Ovary (tissue), 9 donors: ENCODE measurements around the gene SORBS1. TPM values are rescaled to one million over a fixed set of nuclear protein-coding genes. Genes with fewer than 3 reads are reported as not detected.

Experiments
- DNase-seq, 5 donors: peaks; one replicate each; pipeline ENCODE4 v3.0.0-alpha.2; 2019 to 2020
- H3K27ac ChIP-seq, 2 donors: fragments of 200-600 bp; one replicate each; pipeline versions ENCODE4 v1.5.1 to v1.8.0; 2019 to 2022
- H3K27me3 ChIP-seq: fragments of 200-600 bp; one replicate; pipeline ENCODE4 v1.8.0; 2022
- H3K36me3 ChIP-seq: fragments of 200-600 bp; sonication (generic); one replicate; pipeline ENCODE4 v1.5.1; 2019
- H3K4me1 ChIP-seq: one replicate; pipeline ENCODE4 v1.8.1; 2013; ENCODE audit warnings: mild to moderate bottlenecking, moderate library complexity; ENCODE audit not compliant: insufficient read depth
- H3K4me3 ChIP-seq: fragments of 200-600 bp; sonication (generic); one replicate; pipeline ENCODE4 v1.5.1; 2017
- H3K9me3 ChIP-seq, 2 donors: fragments of 200-600 bp in 1 of 2; sonication (generic) in 1 of 2; one replicate each; pipeline versions ENCODE4 v1.5.1 to v1.8.1; 2013 to 2019; ENCODE audit warnings: mild to moderate bottlenecking in 1 of 2, moderate library complexity in 1 of 2
- CTCF ChIP-seq, 3 donors: fragments of 450-650 bp in 2 of 3; fragments of 200-600 bp in 1 of 3; IDR thresholded peaks; one replicate each; pipeline versions ENCODE4 v1.5.1 to v1.8.0; 2016 to 2022; ENCODE audit warnings: antibody characterized with exemption in 3 of 3, mild to moderate bottlenecking in 1 of 3
- EP300 ChIP-seq: sonication (generic); formaldehyde crosslinking; IDR thresholded peaks from one replicate; pipeline ENCODE4 v1.6.1; 2017; ENCODE audit warnings: antibody characterized with exemption
- POLR2A ChIP-seq: fragments of 450-650 bp; IDR thresholded peaks from one replicate; pipeline ENCODE4 v1.6.1; 2017; ENCODE audit warnings: antibody characterized with exemption, mild to moderate bottlenecking, moderate library complexity
- WGBS, 3 donors: extraction: QIAGEN DNeasy Blood & Tissue Kit in 1 of 3; methylation state at CpG; one replicate each; pipeline versions ENCODE4 v1.1.5 to v1.1.7; 2013 to 2017; 5-methylcytosine and 5-hydroxymethylcytosine counted together
- intact Hi-C, 4 donors: fragments of 100-400 bp; cut with DNase I; formaldehyde crosslinking; loops; one replicate each; pipeline versions ENCODE4 v1.11.0 to v1.15.1; 2022 to 2023
- polyA plus RNA-seq, 2 donors: library from polyadenylated mRNA; stranded (reverse); fragments of 200-250 nt in 1 of 2; fragments of 350-450 nt in 1 of 2; fragmentation: Illumina TruSeq in 1 of 2; extraction: RNeasy Lipid Tissue Mini Kit (QIAGEN cat#74804) in 1 of 2; gene quantifications; one replicate each; pipeline ENCODE4 v1.2.3, GENCODE V29; 2013 to 2014
- total RNA-seq, 7 donors: library from RNA; depleted of rRNA in 2 of 7; stranded (reverse); fragments of >200 nt in 2 of 7; fragmentation: NEBNext Ultra II Directional in 3 of 7; extraction: Animal tissue kit (Norgen Biotek cat#: 25700) in 3 of 7; gene quantifications; one replicate each; pipeline versions ENCODE4 v1.1.0 to v1.2.4, GENCODE V29; 2016 to 2023
- donor health status: DM: no; HTN: no; CAD: no; lungs with moderate emphysema.
- donor health status: DM: no; HTN: no; CAD: no.
- donor health status: Bipolar disorder and iron deficiency.
- donor health status: DM: yes; HTN: yes; CAD: no.
- donor health status: DM: no; HTN: no; CAD: no.
- donor health status: DM: yes; HTN: yes; CAD: no.

The SORBS1 gene
- total and polyA plus RNA-seq, 9 donors: 10.7 to 156 (median 20.0) TPM

- H3K27me3 ChIP-seq: no peaks in the 10 kb centered on the region
- H3K9me3 ChIP-seq: no peaks in the 10 kb centered on the region
- no peak for TF ChIP-seq EP300
- no peak for TF ChIP-seq CTCF (IDR thresholded peaks at IDR 0.05)
- TF ChIP-seq POLR2A: no peak
- H3K27ac ChIP-seq: no peak overlapping the region
- no peak for DNase-seq
- no peaks in the 10 kb centered on the region for H3K4me1 ChIP-seq
- WGBS, 3 donors: 83 to 86% (median 85%) methylated on average over 7 of the region's 7 CpGs
- H3K36me3 ChIP-seq: no peaks in the 10 kb centered on the region
- no peak overlapping the region for H3K4me3 ChIP-seq
- intact Hi-C loops: no loop called here
Measured at GRCh38 chr10:95404462-95404858, 156.7 kb downstream of the SORBS1 start.

- no peak overlapping the region for H3K27ac ChIP-seq
Measured at GRCh38 chr10:95403700-95404461, 157.3 kb downstream of the SORBS1 start.

GRCh38 chr10:95401704-95402469 is 159.3 kb downstream of the SORBS1 start:
- no peaks in the 10 kb centered on the region for H3K9me3 ChIP-seq
- H3K36me3 ChIP-seq: no peaks in the 10 kb centered on the region
- DNase-seq: no peak
- no peaks in the 10 kb centered on the region for H3K27me3 ChIP-seq
- no peak overlapping the region for H3K4me3 ChIP-seq
- intact Hi-C loops: no loop called here
- H3K27ac ChIP-seq: no peak overlapping the region
- WGBS, 3 donors: 71 to 83% (median 72%) methylated on average over 1 of the region's 1 CpG
- no peaks in the 10 kb centered on the region for H3K4me1 ChIP-seq
- TF ChIP-seq POLR2A (no peak), EP300 (no peak), CTCF (IDR thresholded peaks at IDR 0.05) (no peak)

More at GRCh38 chr10:95403700-95404461, 157.3 kb downstream of the SORBS1 start:
- Histone ChIP-seq H3K9me3 (no peaks in the 10 kb centered on the region), H3K4me3 (no peak overlapping the region), H3K36me3 (no peaks in the 10 kb centered on the region), H3K4me1 (no peaks in the 10 kb centered on the region), H3K27me3 (no peaks in the 10 kb centered on the region)
- intact Hi-C loops: no loop called here
- 83 to 91% (median 84%) methylated on average over 8 of the region's 8 CpGs for WGBS, 3 donors
- no peak for TF ChIP-seq CTCF (IDR thresholded peaks at IDR 0.05)
- DNase-seq: no peak

DNA sequence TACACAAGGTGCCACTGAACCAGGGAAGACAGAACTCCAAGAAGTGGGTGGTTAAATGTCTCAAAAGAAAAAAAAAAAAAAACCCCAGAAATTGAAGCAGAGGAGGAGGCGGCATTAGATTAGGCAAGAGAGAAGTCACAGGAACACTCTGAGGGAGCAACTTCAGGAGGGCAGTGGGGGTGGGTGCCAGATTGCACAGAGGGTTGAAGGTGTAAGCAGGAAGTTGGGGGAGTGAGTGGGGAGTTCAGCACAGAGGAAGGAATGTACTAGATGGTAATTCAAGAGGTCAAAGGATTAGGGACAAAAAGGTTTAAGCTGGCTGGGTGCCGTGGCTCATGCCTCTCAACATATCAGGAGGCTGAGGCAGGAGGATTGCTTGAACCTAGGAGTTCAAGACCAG is 160.4 kb downstream of the SORBS1 start:
- H3K4me1 ChIP-seq: no peaks in the 10 kb centered on the region
- intact Hi-C loops: no loop called here
- 65 to 80% (median 70%) methylated on average over 2 of the region's 2 CpGs for WGBS, 3 donors
- no peak overlapping the region for H3K4me3 ChIP-seq
- no peaks in the 10 kb centered on the region for H3K36me3 ChIP-seq
- H3K9me3 ChIP-seq: no peaks in the 10 kb centered on the region
- no peak overlapping the region for H3K27ac ChIP-seq
- DNase-seq: no peak
- H3K27me3 ChIP-seq: no peaks in the 10 kb centered on the region
- TF ChIP-seq EP300 (no peak), CTCF (IDR thresholded peaks at IDR 0.05) (no peak), POLR2A (no peak)
